Lower leg skin (tissue), 3 donors: ENCODE data around the gene MYLK4.

Experiments
- POLR2A ChIP-seq, 2 donors: fragments of 450-650 bp; IDR thresholded peaks; one replicate each; pipeline ENCODE4 v1.6.1; 2016 to 2017; ENCODE audit warnings: antibody characterized with exemption in 2 of 2, mild to moderate bottlenecking in 1 of 2, moderate library complexity in 1 of 2
- TF ChIP-seq, protein P1 (sequence below), 3 donors: fragments of 450-650 bp; IDR thresholded peaks; one replicate each; pipeline ENCODE4 v1.5.1; 2016; ENCODE audit warnings: antibody characterized with exemption in 3 of 3, mild to moderate bottlenecking in 3 of 3, moderate library complexity in 2 of 3

- TF ChIP-seq, protein P1, sequence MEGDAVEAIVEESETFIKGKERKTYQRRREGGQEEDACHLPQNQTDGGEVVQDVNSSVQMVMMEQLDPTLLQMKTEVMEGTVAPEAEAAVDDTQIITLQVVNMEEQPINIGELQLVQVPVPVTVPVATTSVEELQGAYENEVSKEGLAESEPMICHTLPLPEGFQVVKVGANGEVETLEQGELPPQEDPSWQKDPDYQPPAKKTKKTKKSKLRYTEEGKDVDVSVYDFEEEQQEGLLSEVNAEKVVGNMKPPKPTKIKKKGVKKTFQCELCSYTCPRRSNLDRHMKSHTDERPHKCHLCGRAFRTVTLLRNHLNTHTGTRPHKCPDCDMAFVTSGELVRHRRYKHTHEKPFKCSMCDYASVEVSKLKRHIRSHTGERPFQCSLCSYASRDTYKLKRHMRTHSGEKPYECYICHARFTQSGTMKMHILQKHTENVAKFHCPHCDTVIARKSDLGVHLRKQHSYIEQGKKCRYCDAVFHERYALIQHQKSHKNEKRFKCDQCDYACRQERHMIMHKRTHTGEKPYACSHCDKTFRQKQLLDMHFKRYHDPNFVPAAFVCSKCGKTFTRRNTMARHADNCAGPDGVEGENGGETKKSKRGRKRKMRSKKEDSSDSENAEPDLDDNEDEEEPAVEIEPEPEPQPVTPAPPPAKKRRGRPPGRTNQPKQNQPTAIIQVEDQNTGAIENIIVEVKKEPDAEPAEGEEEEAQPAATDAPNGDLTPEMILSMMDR (IDR thresholded peaks at IDR 0.05) = no peak
- no peak for TF ChIP-seq POLR2A (IDR thresholded peaks at IDR 0.05)
Measured at GRCh38 chr6:2632368-2632767, 118.4 kb downstream of the MYLK4 start.
